Measurements from ENCODE around the gene INTS2.
"Not testable (repeated sequence)": the region's sequence is repeated elsewhere in the genome, so short reads cannot be mapped to it uniquely, and the experiment has no call there.

INTS2 gene

GRCh38 chr17:61846088-61846487 lies 81.7 kb downstream of the INTS2 start:
- Mint-ChIP-seq H3K27me3 (no peaks in the 10 kb centered on the region), H3K9me3 (no peaks in the 10 kb centered on the region), H3K27ac (no peak overlapping the region), H3K4me1 (no peaks in the 10 kb centered on the region), H3K4me3 (no peak overlapping the region)
- ATAC-seq (no peak), DNase-seq (no peak)

GRCh38 chr17:61843435-61843834 lies 84.3 kb downstream of the INTS2 start:
- no peaks in the 10 kb centered on the region for H3K9me3 Mint-ChIP-seq
- H3K4me3 Mint-ChIP-seq: no peak overlapping the region
- DNase-seq (no peak), ATAC-seq (no peak)
- no peaks in the 10 kb centered on the region for H3K4me1 Mint-ChIP-seq
- H3K27ac Mint-ChIP-seq: no peak overlapping the region
- no peaks in the 10 kb centered on the region for H3K27me3 Mint-ChIP-seq

DNA sequence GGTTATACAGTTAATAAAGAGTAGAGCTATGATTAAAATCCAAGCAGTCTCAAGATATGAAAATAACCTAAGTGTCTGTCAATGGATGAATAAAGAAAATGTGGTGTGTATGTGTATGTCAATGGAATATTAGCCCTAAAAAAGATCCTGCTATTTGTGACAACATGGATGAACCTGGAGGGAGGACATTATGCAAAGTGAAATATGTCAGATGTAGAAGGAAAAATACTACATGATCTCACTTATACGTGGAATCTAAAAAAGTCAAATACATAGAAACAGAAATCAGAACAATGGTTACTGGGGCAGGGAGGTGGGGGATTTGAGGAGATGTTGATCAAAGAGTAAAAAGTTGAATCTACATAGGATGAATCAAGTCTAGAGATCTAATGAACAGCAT lies 84.9 kb downstream of the INTS2 start:
- Mint-ChIP-seq H3K27me3 (no peaks in the 10 kb centered on the region), H3K9me3 (no peaks in the 10 kb centered on the region), H3K27ac (no peak overlapping the region), H3K4me3 (no peak overlapping the region), H3K4me1 (no peaks in the 10 kb centered on the region)
- DNase-seq (no peak), ATAC-seq (no peak)

DNA sequence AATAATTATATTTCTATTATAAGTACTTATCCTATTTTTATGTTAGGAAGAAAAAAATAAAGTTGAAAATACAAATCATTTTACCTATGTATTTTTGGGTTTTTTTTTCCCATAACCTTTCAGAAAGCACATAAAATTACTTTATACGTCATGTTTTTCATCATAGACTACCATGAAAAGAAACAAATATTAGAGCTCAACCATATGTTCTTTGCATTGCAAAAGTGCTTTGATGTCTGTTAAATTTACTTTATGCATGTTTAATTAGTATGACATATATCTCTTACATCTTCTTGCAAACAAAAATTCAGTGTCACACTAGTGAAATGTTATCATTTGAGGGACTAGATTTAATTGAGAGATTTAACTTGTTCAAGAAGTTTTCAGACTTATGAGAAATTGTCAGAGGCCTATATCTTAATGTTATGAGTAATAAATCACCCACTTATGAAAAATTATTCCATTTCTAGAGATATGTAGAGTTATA lies 88.4 kb downstream of the INTS2 start:
- no peak overlapping the region for H3K4me3 Mint-ChIP-seq
- H3K9me3 Mint-ChIP-seq: no peaks in the 10 kb centered on the region
- no peak overlapping the region for H3K27ac Mint-ChIP-seq
- no peaks in the 10 kb centered on the region for H3K4me1 Mint-ChIP-seq
- ATAC-seq (no peak), DNase-seq (no peak)
- no peaks in the 10 kb centered on the region for H3K27me3 Mint-ChIP-seq

DNA sequence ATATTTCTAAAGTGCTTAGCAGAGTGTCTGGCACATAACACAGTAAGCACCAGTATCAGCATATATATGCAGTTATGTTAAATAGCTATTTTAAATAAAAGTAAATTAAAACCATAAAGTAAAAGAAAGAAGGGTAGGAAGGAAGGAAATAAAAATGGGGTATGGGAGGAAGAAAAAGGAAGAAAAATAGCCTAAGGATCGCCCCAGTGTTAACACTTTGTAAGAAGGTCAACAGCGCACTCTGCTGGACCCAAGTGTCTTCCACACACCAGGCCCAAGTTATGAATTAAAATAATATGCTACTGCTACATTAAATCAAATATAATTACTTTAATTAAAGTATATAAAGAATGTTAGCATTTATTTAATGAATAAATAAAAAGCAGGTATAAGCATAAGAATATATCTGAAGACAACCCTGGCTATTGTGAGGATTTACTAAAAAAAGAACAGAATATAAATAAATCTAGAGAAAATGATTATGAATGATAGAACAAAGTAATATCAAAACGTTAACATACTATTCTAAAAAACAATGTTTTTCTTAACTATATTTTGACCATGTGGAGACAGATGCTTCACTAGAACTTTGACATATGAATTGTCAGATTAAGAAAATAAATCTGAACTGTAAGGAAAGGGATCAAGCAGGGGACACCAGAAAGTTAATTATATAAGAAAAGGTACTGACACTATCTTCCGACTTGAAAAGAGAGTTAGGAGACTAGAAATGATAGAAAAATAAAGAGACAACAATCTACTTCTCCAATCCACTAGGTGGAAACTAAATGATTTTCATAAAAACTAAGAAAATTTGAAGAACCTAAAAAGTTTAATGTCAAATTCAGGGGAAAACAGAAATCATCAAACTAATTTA lies 90.4 kb downstream of the INTS2 start:
- Mint-ChIP-seq H3K9me3 (no peaks in the 10 kb centered on the region), H3K4me1 (no peaks in the 10 kb centered on the region), H3K27ac (no peak overlapping the region), H3K4me3 (no peak overlapping the region), H3K27me3 (no peaks in the 10 kb centered on the region)
- no peak for ATAC-seq
- DNase-seq: peak; percentile 7 to 26

GRCh38 chr17:61836266-61837174 lies 91.3 kb downstream of the INTS2 start:
- ATAC-seq (no peak), DNase-seq (no peak)
- Mint-ChIP-seq H3K4me1 (no peaks in the 10 kb centered on the region), H3K9me3 (no peaks in the 10 kb centered on the region), H3K4me3 (no peak overlapping the region), H3K27ac (no peak overlapping the region), H3K27me3 (no peaks in the 10 kb centered on the region)

GRCh38 chr17:61835606-61836005 lies 92.2 kb downstream of the INTS2 start:
- H3K9me3 Mint-ChIP-seq: no peaks in the 10 kb centered on the region
- no peaks in the 10 kb centered on the region for H3K4me1 Mint-ChIP-seq
- H3K4me3 Mint-ChIP-seq: no peak overlapping the region
- ATAC-seq: no peak
- DNase-seq: no peak
- no peak overlapping the region for H3K27ac Mint-ChIP-seq
- H3K27me3 Mint-ChIP-seq: no peaks in the 10 kb centered on the region

GRCh38 chr17:61834610-61835009 lies 93.2 kb downstream of the INTS2 start:
- no peak overlapping the region for H3K27ac Mint-ChIP-seq
- no peak for ATAC-seq
- H3K4me1 Mint-ChIP-seq: no peaks in the 10 kb centered on the region
- no peak for DNase-seq
- no peak overlapping the region for H3K4me3 Mint-ChIP-seq
- no peaks in the 10 kb centered on the region for H3K9me3 Mint-ChIP-seq
- H3K27me3 Mint-ChIP-seq: no peaks in the 10 kb centered on the region

DNA sequence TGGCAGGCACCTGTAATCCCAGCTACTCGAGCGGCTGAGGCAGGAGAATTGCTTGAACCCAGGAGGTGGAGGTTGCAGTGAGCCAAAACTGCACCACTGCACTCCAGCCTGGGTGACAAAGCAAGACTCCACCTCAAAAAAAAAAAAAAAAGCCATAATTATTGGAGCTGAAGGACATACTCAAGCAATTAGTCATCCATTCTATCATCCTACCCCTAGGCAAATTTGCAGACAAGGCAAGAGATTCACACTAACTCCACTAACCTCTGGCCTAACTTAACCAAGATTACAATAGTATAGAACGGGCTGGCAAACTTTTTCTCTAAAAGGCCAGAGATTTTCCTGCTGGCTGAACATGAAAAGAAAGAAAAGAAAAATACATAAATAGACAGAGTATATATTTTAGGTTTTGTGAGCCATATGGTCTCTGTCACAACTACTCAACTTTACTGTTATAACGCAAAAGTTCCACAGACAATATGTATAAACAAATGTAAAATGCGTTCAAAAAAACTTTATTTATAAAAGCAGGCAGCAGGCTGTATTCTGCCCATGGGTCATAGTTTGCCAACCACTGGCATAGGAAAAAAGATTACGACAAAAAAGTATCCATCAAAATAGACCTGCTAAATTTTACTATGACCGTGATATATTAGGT lies 94.1 kb downstream of the INTS2 start:
- DNase-seq: no peak
- no peak for ATAC-seq
- Mint-ChIP-seq H3K9me3 (no peaks in the 10 kb centered on the region), H3K27me3 (no peaks in the 10 kb centered on the region), H3K4me1 (no peaks in the 10 kb centered on the region), H3K27ac (no peak overlapping the region), H3K4me3 (no peak overlapping the region)

- peaks cover 0 to 8% of the 10 kb centered on the region in 2 donors for H3K9me3 Mint-ChIP-seq
- DNase-seq (no peak), ATAC-seq (no peak)
- no peak overlapping the region for H3K4me3 Mint-ChIP-seq
- no peaks in the 10 kb centered on the region for H3K27me3 Mint-ChIP-seq
- H3K4me1 Mint-ChIP-seq: no peaks in the 10 kb centered on the region
- no peak overlapping the region for H3K27ac Mint-ChIP-seq
Observed at GRCh38 chr17:61832463-61832862, 95.3 kb downstream of the INTS2 start.

DNA sequence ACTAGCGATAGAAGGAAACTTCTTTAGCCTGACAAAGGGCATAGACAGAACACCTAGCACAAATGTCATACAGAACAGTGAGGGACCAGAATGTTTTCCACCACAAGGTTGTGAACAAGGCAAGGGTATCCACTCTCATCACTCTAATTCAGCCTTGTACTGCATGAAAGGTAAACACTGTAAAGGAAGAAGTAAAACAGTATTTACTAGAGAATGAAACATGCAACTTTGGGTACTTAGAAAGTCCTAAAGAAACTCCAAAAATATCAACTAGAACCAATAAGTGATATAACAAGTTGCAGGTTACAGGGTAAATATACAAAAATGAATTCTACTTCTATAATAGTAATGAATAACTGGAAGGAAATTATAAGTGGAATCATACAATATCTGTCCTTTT lies 96.7 kb downstream of the INTS2 start:
- DNase-seq (no peak), ATAC-seq (no peak)
- Mint-ChIP-seq H3K9me3 (peaks cover 0 to 8% of the 10 kb centered on the region in 2 donors), H3K27me3 (no peaks in the 10 kb centered on the region), H3K4me1 (no peaks in the 10 kb centered on the region), H3K4me3 (no peak overlapping the region), H3K27ac (no peak overlapping the region)

- ATAC-seq: no peak
- no peak overlapping the region for H3K27ac Mint-ChIP-seq
- DNase-seq: no peak
- no peaks in the 10 kb centered on the region for H3K27me3 Mint-ChIP-seq
- no peaks in the 10 kb centered on the region for H3K4me1 Mint-ChIP-seq
- H3K4me3 Mint-ChIP-seq: no peak overlapping the region
- peaks cover 0 to 8% of the 10 kb centered on the region in 2 donors for H3K9me3 Mint-ChIP-seq
Observed at GRCh38 chr17:61828694-61829093, 99.1 kb downstream of the INTS2 start.

- Mint-ChIP-seq H3K4me3 (no peak overlapping the region), H3K4me1 (no peaks in the 10 kb centered on the region), H3K27me3 (no peaks in the 10 kb centered on the region), H3K27ac (no peak overlapping the region), H3K9me3 (peaks cover 0 to 8% of the 10 kb centered on the region in 2 donors)
- DNase-seq: no peak
- ATAC-seq: no peak
Observed at GRCh38 chr17:61827649-61828395, 100.0 kb downstream of the INTS2 start.

- not testable (repeated sequence) for H3K4me3 Mint-ChIP-seq, H3K27me3 Mint-ChIP-seq, H3K27ac Mint-ChIP-seq, ATAC-seq, H3K9me3 Mint-ChIP-seq, H3K4me1 Mint-ChIP-seq, DNase-seq
Observed at GRCh38 chr17:61826866-61827265, 100.9 kb downstream of the INTS2 start.

- H3K4me1 Mint-ChIP-seq, ATAC-seq, H3K27me3 Mint-ChIP-seq, H3K9me3 Mint-ChIP-seq, H3K27ac Mint-ChIP-seq, DNase-seq, H3K4me3 Mint-ChIP-seq: not testable (repeated sequence)
Observed at GRCh38 chr17:61826198-61826597, 101.6 kb downstream of the INTS2 start.

Data from stimulated activated naive CD8-positive, alpha-beta T cell treated with anti-CD3 and anti-CD28 coated beads, Interleukin-15, amount 100 ng/mL, for 72 hours (primary cell).